ENCODE data around the gene APOL5.
"Not testable (repeated sequence)": the region's sequence is repeated elsewhere in the genome, so short reads cannot be mapped to it uniquely, and the experiment has no call there.

The APOL5 gene

GRCh38 chr22:35733791-35734516, 16.3 kb downstream of the APOL5 start:
- Histone ChIP-seq H3K36me3 (ENCODE audit: insufficient read depth, low read depth, low read length) (0 out of 2 replicates have a peak, but pooled peaks cover 3% of the 10 kb centered on the region), H3K27me3 (ENCODE audit: insufficient read depth, low read length) (no peaks in the 10 kb centered on the region), H3K4me1 (ENCODE audit: insufficient read depth, low read length) (no peaks in the 10 kb centered on the region; the same call in 1 of the 2 replicates), H3K9ac (ENCODE audit: low read depth, low read length) (no peak overlapping the region), H3K27ac (ENCODE audit: low read length) (no peak overlapping the region), H3K4me3 (ENCODE audit: low read length) (no peak overlapping the region), H3K9me3 (ENCODE audit: insufficient read depth, low read depth, low read length) (peaks cover 7% of the 10 kb centered on the region)

- Histone ChIP-seq H3K27ac (ENCODE audit: low read length) (no peak overlapping the region), H3K4me1 (ENCODE audit: insufficient read depth, low read length) (no peaks in the 10 kb centered on the region; the same call in 1 of the 2 replicates), H3K9me3 (ENCODE audit: insufficient read depth, low read depth, low read length) (peaks cover 7% of the 10 kb centered on the region), H3K4me3 (ENCODE audit: low read length) (no peak overlapping the region), H3K36me3 (ENCODE audit: insufficient read depth, low read depth, low read length) (0 out of 2 replicates have a peak, but pooled peaks cover 4% of the 10 kb centered on the region), H3K9ac (ENCODE audit: low read depth, low read length) (no peak overlapping the region), H3K27me3 (ENCODE audit: insufficient read depth, low read length) (no peaks in the 10 kb centered on the region)
Observed at GRCh38 chr22:35734517-35734827, 16.8 kb downstream of the APOL5 start.

- Histone ChIP-seq H3K9ac (ENCODE audit: low read depth, low read length) (no peak overlapping the region), H3K36me3 (ENCODE audit: insufficient read depth, low read depth, low read length) (0 out of 2 replicates have a peak, but pooled peaks cover 4% of the 10 kb centered on the region), H3K27ac (ENCODE audit: low read length) (no peak overlapping the region), H3K9me3 (ENCODE audit: insufficient read depth, low read depth, low read length) (peaks cover 7% of the 10 kb centered on the region), H3K27me3 (ENCODE audit: insufficient read depth, low read length) (no peaks in the 10 kb centered on the region), H3K4me1 (ENCODE audit: insufficient read depth, low read length) (no peaks in the 10 kb centered on the region; the same call in 1 of the 2 replicates), H3K4me3 (ENCODE audit: low read length) (no peak overlapping the region)
Observed at GRCh38 chr22:35735542-35735941, 17.9 kb downstream of the APOL5 start.

- Histone ChIP-seq H3K27me3 (ENCODE audit: insufficient read depth, low read length) (no peaks in the 10 kb centered on the region), H3K4me1 (ENCODE audit: insufficient read depth, low read length) (no peaks in the 10 kb centered on the region; the same call in 1 of the 2 replicates)
Observed at GRCh38 chr22:35736166-35736565, 18.5 kb downstream of the APOL5 start.

GRCh38 chr22:35736701-35737100, 19.0 kb downstream of the APOL5 start:
- no peaks in the 10 kb centered on the region; the same call in 1 of the 2 replicates for H3K4me1 ChIP-seq (ENCODE audit: insufficient read depth, low read length)
- no peak overlapping the region for H3K27ac ChIP-seq (ENCODE audit: low read length)
- 0 out of 2 replicates have a peak, but pooled peaks cover 4% of the 10 kb centered on the region for H3K36me3 ChIP-seq (ENCODE audit: insufficient read depth, low read depth, low read length)
- no peak overlapping the region for H3K9ac ChIP-seq (ENCODE audit: low read depth, low read length)
- no peak overlapping the region for H3K4me3 ChIP-seq (ENCODE audit: low read length)
- peaks cover 7% of the 10 kb centered on the region for H3K9me3 ChIP-seq (ENCODE audit: insufficient read depth, low read depth, low read length)
- H3K27me3 ChIP-seq (ENCODE audit: insufficient read depth, low read length): no peaks in the 10 kb centered on the region

More at GRCh38 chr22:35736166-35736565, 18.5 kb downstream of the APOL5 start:
- Histone ChIP-seq H3K27ac (ENCODE audit: low read length) (no peak overlapping the region), H3K4me3 (ENCODE audit: low read length) (no peak overlapping the region), H3K9me3 (ENCODE audit: insufficient read depth, low read depth, low read length) (peaks cover 7% of the 10 kb centered on the region), H3K9ac (ENCODE audit: low read depth, low read length) (no peak overlapping the region), H3K36me3 (ENCODE audit: insufficient read depth, low read depth, low read length) (0 out of 2 replicates have a peak, but pooled peaks cover 4% of the 10 kb centered on the region)

GRCh38 chr22:35737886-35738285, 20.2 kb downstream of the APOL5 start:
- H3K4me1 ChIP-seq (ENCODE audit: insufficient read depth, low read length); H3K9ac ChIP-seq (ENCODE audit: low read depth, low read length); H3K27me3 ChIP-seq (ENCODE audit: insufficient read depth, low read length); H3K27ac ChIP-seq (ENCODE audit: low read length); H3K9me3 ChIP-seq (ENCODE audit: insufficient read depth, low read depth, low read length); H3K4me3 ChIP-seq (ENCODE audit: low read length): not testable (repeated sequence)
- H3K36me3 ChIP-seq (ENCODE audit: insufficient read depth, low read depth, low read length): peaks cover 13% of the 10 kb centered on the region; the same call in 1 of the 2 replicates

GRCh38 chr22:35739076-35739930, 21.6 kb downstream of the APOL5 start:
- H3K36me3 ChIP-seq (ENCODE audit: insufficient read depth, low read depth, low read length): peaks cover 27% of the 10 kb centered on the region
- peaks cover 7% of the 10 kb centered on the region for H3K9me3 ChIP-seq (ENCODE audit: insufficient read depth, low read depth, low read length)
- H3K4me1 ChIP-seq (ENCODE audit: insufficient read depth, low read length): peaks cover 5% of the 10 kb centered on the region
- no peak overlapping the region for H3K27ac ChIP-seq (ENCODE audit: low read length)
- no peaks in the 10 kb centered on the region for H3K27me3 ChIP-seq (ENCODE audit: insufficient read depth, low read length)
- no peak overlapping the region for H3K4me3 ChIP-seq (ENCODE audit: low read length)
- no peak overlapping the region for H3K9ac ChIP-seq (ENCODE audit: low read depth, low read length)

- Histone ChIP-seq H3K9ac (ENCODE audit: low read depth, low read length) (no peak overlapping the region), H3K9me3 (ENCODE audit: insufficient read depth, low read depth, low read length) (peaks cover 7% of the 10 kb centered on the region), H3K4me1 (ENCODE audit: insufficient read depth, low read length) (peaks cover 5% of the 10 kb centered on the region), H3K4me3 (ENCODE audit: low read length) (no peak overlapping the region), H3K27ac (ENCODE audit: low read length) (no peak overlapping the region), H3K36me3 (ENCODE audit: insufficient read depth, low read depth, low read length) (peaks cover 33% of the 10 kb centered on the region), H3K27me3 (ENCODE audit: insufficient read depth, low read length) (no peaks in the 10 kb centered on the region)
Observed at GRCh38 chr22:35739931-35740380, 22.3 kb downstream of the APOL5 start.

- peaks cover 39% of the 10 kb centered on the region for H3K36me3 ChIP-seq (ENCODE audit: insufficient read depth, low read depth, low read length)
- H3K9ac ChIP-seq (ENCODE audit: low read depth, low read length): no peak overlapping the region
- H3K4me3 ChIP-seq (ENCODE audit: low read length): no peak overlapping the region
- H3K9me3 ChIP-seq (ENCODE audit: insufficient read depth, low read depth, low read length): peaks cover 7% of the 10 kb centered on the region
- H3K4me1 ChIP-seq (ENCODE audit: insufficient read depth, low read length): peaks cover 5% of the 10 kb centered on the region
- H3K27ac ChIP-seq (ENCODE audit: low read length): no peak overlapping the region
- no peaks in the 10 kb centered on the region for H3K27me3 ChIP-seq (ENCODE audit: insufficient read depth, low read length)
Observed at GRCh38 chr22:35740616-35741015, 22.9 kb downstream of the APOL5 start.

- Histone ChIP-seq H3K27me3 (ENCODE audit: insufficient read depth, low read length) (no peaks in the 10 kb centered on the region), H3K9ac (ENCODE audit: low read depth, low read length) (no peak overlapping the region)
Observed at GRCh38 chr22:35742342-35743100, 24.8 kb downstream of the APOL5 start.

GRCh38 chr22:35743326-35743860, 25.7 kb downstream of the APOL5 start:
- H3K27me3 ChIP-seq (ENCODE audit: insufficient read depth, low read length): no peaks in the 10 kb centered on the region
- peaks cover 52% of the 10 kb centered on the region for H3K36me3 ChIP-seq (ENCODE audit: insufficient read depth, low read depth, low read length)
- no peak overlapping the region for H3K4me3 ChIP-seq (ENCODE audit: low read length)
- H3K4me1 ChIP-seq (ENCODE audit: insufficient read depth, low read length): peaks cover 20% of the 10 kb centered on the region
- no peak overlapping the region for H3K27ac ChIP-seq (ENCODE audit: low read length)
- no peak overlapping the region for H3K9ac ChIP-seq (ENCODE audit: low read depth, low read length)
- H3K9me3 ChIP-seq (ENCODE audit: insufficient read depth, low read depth, low read length): no peaks in the 10 kb centered on the region

More at GRCh38 chr22:35742342-35743100, 24.8 kb downstream of the APOL5 start:
- Histone ChIP-seq H3K4me3 (ENCODE audit: low read length) (no peak overlapping the region), H3K27ac (ENCODE audit: low read length) (no peak overlapping the region), H3K4me1 (ENCODE audit: insufficient read depth, low read length) (peaks cover 12% of the 10 kb centered on the region), H3K9me3 (ENCODE audit: insufficient read depth, low read depth, low read length) (no peaks in the 10 kb centered on the region), H3K36me3 (ENCODE audit: insufficient read depth, low read depth, low read length) (peaks cover 52% of the 10 kb centered on the region)
